HUES64 (cell line): ENCODE measurements around the gene TMEM63C.

Source experiments
- H3K27ac ChIP-seq: 2 replicates; pipeline ENCODE4 v1.7.0; 2013; ENCODE audit warnings: low read depth, low read length, inconsistent platforms
- H3K27me3 ChIP-seq: 2 replicates; pipeline ENCODE4 v1.6.1; 2013; ENCODE audit warnings: mild to moderate bottlenecking, low read length; ENCODE audit not compliant: insufficient read depth
- H3K36me3 ChIP-seq: 2 replicates; pipeline ENCODE4 v1.6.1; 2013; ENCODE audit warnings: mild to moderate bottlenecking, low read length; ENCODE audit not compliant: insufficient read depth
- H3K4me1 ChIP-seq: 2 replicates; pipeline ENCODE4 v1.6.1; 2013; ENCODE audit warnings: mild to moderate bottlenecking, low read length, moderate library complexity; ENCODE audit not compliant: insufficient read depth
- H3K4me3 ChIP-seq: 2 replicates; pipeline ENCODE4 v1.5.1; 2013; ENCODE audit warnings: mild to moderate bottlenecking, low read length, moderate library complexity
- H3K9ac ChIP-seq: 2 replicates; pipeline ENCODE4 v1.6.1; 2013; ENCODE audit warnings: mild to moderate bottlenecking, low read depth, low read length
- H3K9me3 ChIP-seq: 2 replicates; pipeline ENCODE4 v1.6.1; 2013; ENCODE audit warnings: low read depth, low read length; ENCODE audit not compliant: insufficient read depth
- WGBS: fragments of 150-250, 120-280 bp; methylation state at CpG from one replicate; pipeline ENCODE4 v1.1.7; 2013; ENCODE audit warnings: missing lambda C conversion rate; 5-methylcytosine and 5-hydroxymethylcytosine counted together

TMEM63C gene

GRCh38 chr14:77243853-77244252 lies 62.3 kb downstream of the TMEM63C start:
- Histone ChIP-seq H3K9me3 (no peaks in the 10 kb centered on the region), H3K4me3 (no peak overlapping the region), H3K27ac (no peak overlapping the region), H3K4me1 (no peaks in the 10 kb centered on the region), H3K9ac (no peak overlapping the region), H3K36me3 (no peaks in the 10 kb centered on the region), H3K27me3 (no peaks in the 10 kb centered on the region)
- 92% methylated on average over 4 of the region's 4 CpGs for WGBS

DNA sequence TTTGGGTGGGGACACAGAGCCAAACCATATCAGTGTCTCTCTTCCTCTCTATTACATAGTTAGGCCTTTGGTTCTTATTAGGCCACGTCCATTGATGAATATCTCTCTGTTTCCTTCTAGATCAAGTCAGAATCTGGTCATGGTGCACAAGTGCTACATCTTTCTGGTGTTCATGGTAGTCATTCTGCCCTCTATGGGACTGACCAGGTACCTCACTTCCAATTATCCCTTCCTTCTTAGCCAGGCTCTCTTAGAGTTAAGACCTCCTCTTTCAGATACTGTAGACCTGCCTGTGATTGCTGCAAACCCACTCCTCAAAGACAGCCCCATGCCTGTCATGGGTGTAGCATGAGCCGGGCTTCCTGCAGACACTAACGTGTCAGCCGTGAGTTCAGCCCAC lies 64.2 kb downstream of the TMEM63C start:
- Histone ChIP-seq H3K27ac (no peak overlapping the region), H3K9ac (no peak overlapping the region), H3K4me1 (no peaks in the 10 kb centered on the region), H3K36me3 (no peaks in the 10 kb centered on the region), H3K27me3 (no peaks in the 10 kb centered on the region), H3K9me3 (no peaks in the 10 kb centered on the region), H3K4me3 (no peak overlapping the region)
- 92% methylated on average over 4 of the region's 4 CpGs for WGBS

DNA sequence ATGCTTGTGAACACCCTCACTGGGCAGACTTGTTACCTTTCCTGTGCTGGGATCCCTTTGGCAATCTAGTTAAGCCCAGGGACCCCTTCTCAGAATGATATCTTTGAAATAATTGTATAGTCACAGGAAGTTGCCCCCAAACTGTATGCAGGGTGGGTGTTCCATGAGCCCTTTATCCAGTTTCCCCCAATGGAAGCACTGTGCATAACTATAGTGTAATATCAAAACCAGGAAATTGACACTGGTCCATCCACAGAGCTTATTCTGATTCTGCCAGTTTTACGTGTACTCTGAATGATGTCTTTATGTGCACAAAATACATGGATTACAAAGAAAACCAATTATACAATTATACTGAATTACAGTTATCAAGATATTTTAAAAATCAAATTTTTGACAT lies 65.2 kb downstream of the TMEM63C start:
- Histone ChIP-seq H3K9me3 (no peaks in the 10 kb centered on the region), H3K9ac (no peak overlapping the region), H3K4me1 (no peaks in the 10 kb centered on the region), H3K4me3 (no peak overlapping the region), H3K27me3 (no peaks in the 10 kb centered on the region), H3K36me3 (no peaks in the 10 kb centered on the region), H3K27ac (no peak overlapping the region)
- 100% methylated on average over 1 of the region's 1 CpG for WGBS

DNA sequence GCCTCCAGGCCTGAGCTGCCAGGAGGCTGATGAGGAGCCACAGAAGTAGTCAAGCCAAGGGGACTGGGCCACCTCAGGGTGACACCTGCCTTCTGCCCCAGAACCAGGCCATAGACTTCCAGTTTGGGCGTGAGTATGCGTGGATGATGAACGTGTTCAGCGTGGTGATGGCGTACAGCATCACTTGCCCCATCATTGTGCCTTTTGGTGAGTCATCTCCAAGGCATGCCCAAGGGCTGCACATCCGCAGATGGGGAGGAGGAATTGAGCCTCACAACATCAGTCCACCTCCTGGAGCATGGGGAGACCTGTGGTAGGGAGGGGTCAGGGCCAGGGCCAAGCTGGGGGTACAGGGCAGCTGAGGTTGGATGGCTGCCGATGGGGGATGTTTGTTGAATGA lies 67.1 kb downstream of the TMEM63C start:
- Histone ChIP-seq H3K27ac (no peak overlapping the region), H3K27me3 (no peaks in the 10 kb centered on the region), H3K9ac (no peak overlapping the region), H3K9me3 (no peaks in the 10 kb centered on the region), H3K4me3 (no peak overlapping the region), H3K4me1 (no peaks in the 10 kb centered on the region), H3K36me3 (no peaks in the 10 kb centered on the region)
- 91% methylated on average over 7 of the region's 7 CpGs for WGBS

- no peak overlapping the region for H3K9ac ChIP-seq
- 95% methylated on average over 7 of the region's 7 CpGs for WGBS
- no peaks in the 10 kb centered on the region for H3K36me3 ChIP-seq
- no peak overlapping the region for H3K4me3 ChIP-seq
- no peaks in the 10 kb centered on the region for H3K4me1 ChIP-seq
- H3K27me3 ChIP-seq, result no peaks in the 10 kb centered on the region
- no peaks in the 10 kb centered on the region for H3K9me3 ChIP-seq
- no peak overlapping the region for H3K27ac ChIP-seq
Observed at GRCh38 chr14:77249286-77249685, 67.7 kb downstream of the TMEM63C start.

DNA sequence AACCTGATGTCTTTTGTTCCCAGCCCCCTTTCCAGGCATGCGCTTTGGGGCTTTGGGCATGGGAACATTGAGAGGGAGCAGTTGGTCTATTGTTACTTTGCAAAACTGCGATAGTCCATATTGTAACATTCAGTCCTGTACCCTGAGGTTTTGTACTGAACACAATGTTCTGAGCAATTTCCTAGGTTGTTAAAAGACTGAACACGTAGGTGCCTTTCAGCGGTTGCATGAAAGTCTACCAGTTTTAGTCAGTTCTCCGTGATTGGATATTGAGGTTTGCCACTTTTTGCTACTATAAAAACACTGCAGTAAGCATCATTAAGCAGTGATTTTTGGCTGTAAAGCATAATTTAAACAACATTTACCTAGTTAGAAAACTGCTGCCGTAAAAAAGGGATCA lies 69.3 kb downstream of the TMEM63C start:
- H3K36me3 ChIP-seq, result no peaks in the 10 kb centered on the region
- H3K4me3 ChIP-seq, result no peak overlapping the region
- H3K9ac ChIP-seq, result no peak overlapping the region
- no peak overlapping the region for H3K27ac ChIP-seq
- H3K4me1 ChIP-seq, result no peaks in the 10 kb centered on the region
- no peaks in the 10 kb centered on the region for H3K27me3 ChIP-seq
- 89% methylated on average over 6 of the region's 6 CpGs for WGBS
- H3K9me3 ChIP-seq, result no peaks in the 10 kb centered on the region

DNA sequence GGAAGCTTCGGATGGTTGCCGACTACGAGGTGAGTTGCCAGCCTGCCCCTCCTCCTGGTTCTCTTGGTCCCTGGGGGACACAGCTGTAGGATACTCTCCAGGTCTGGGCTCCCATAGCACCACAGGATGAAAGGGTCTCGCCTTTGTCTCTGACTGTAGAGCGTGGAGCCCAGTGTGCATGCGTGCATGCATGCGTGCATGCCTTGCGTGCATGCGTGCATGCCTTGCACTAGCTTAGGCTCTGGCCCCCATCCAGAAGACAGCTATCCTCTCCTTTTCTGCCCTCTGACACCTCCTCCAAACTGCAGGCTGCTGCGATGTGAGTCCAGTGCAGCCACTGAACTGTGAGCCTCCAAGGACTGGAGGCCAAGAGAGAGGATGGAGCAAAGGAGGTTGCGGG lies 70.3 kb downstream of the TMEM63C start:
- Histone ChIP-seq H3K4me3 (no peak overlapping the region), H3K27me3 (no peaks in the 10 kb centered on the region), H3K36me3 (no peaks in the 10 kb centered on the region), H3K4me1 (no peaks in the 10 kb centered on the region), H3K9ac (no peak overlapping the region), H3K27ac (no peak overlapping the region), H3K9me3 (no peaks in the 10 kb centered on the region)
- WGBS, result 93% methylated on average over 11 of the region's 11 CpGs

- 86% methylated on average over 20 of the region's 20 CpGs for WGBS
Observed at GRCh38 chr14:77253333-77254190, 72.0 kb downstream of the TMEM63C start.

GRCh38 chr14:77256694-77257093 lies 75.1 kb downstream of the TMEM63C start:
- Histone ChIP-seq H3K27me3 (no peaks in the 10 kb centered on the region), H3K4me3 (no peak overlapping the region), H3K9ac (no peak overlapping the region), H3K4me1 (no peaks in the 10 kb centered on the region), H3K36me3 (no peaks in the 10 kb centered on the region), H3K27ac (no peak overlapping the region), H3K9me3 (no peaks in the 10 kb centered on the region)
- 92% methylated on average over 8 of the region's 8 CpGs for WGBS

More at GRCh38 chr14:77253333-77254190, 72.0 kb downstream of the TMEM63C start:
- Histone ChIP-seq H3K9ac (no peak overlapping the region), H3K9me3 (no peaks in the 10 kb centered on the region), H3K27ac (no peak overlapping the region), H3K4me3 (no peak overlapping the region), H3K36me3 (no peaks in the 10 kb centered on the region), H3K27me3 (no peaks in the 10 kb centered on the region), H3K4me1 (no peaks in the 10 kb centered on the region)

- Histone ChIP-seq H3K9me3 (no peaks in the 10 kb centered on the region), H3K4me3 (no peak overlapping the region), H3K9ac (no peak overlapping the region), H3K27me3 (no peaks in the 10 kb centered on the region), H3K27ac (no peak overlapping the region), H3K36me3 (no peaks in the 10 kb centered on the region), H3K4me1 (no peaks in the 10 kb centered on the region)
- 93% methylated on average over 10 of the region's 10 CpGs for WGBS
Observed at GRCh38 chr14:77257700-77258099, 76.1 kb downstream of the TMEM63C start.

- Histone ChIP-seq H3K4me1 (no peaks in the 10 kb centered on the region), H3K27me3 (no peaks in the 10 kb centered on the region), H3K4me3 (no peak overlapping the region), H3K36me3 (no peaks in the 10 kb centered on the region), H3K27ac (no peak overlapping the region), H3K9ac (no peak overlapping the region), H3K9me3 (no peaks in the 10 kb centered on the region)
- WGBS, result 93% methylated on average over 5 of the region's 5 CpGs
Observed at GRCh38 chr14:77258566-77258965, 77.0 kb downstream of the TMEM63C start.
